WTC11 (cell line): ENCODE data around the gene ROBO1.

Experiments used
- CBFB ChIP-seq: sonication (generic); formaldehyde crosslinking; IDR thresholded peaks from 2 replicates; pipeline ENCODE4 v1.8.1; 2022; ENCODE audit warnings: mild to moderate bottlenecking, low read depth, missing genetic modification reagents
- CREM ChIP-seq: sonication (generic); formaldehyde crosslinking; IDR thresholded peaks from 2 replicates; pipeline ENCODE4 v1.8.1; 2022; ENCODE audit warnings: mild to moderate bottlenecking, missing genetic modification reagents, moderate library complexity
- CTCF ChIP-seq: fragments of 200-600 bp; IDR thresholded peaks from 2 replicates; pipeline ENCODE4 v1.8.0; 2022; ENCODE audit warnings: antibody characterized with exemption
- E2F1 ChIP-seq: sonication (generic); formaldehyde crosslinking; IDR thresholded peaks from 2 replicates; pipeline ENCODE4 v1.8.0; 2022; ENCODE audit warnings: mild to moderate bottlenecking, missing genetic modification reagents
- JUN ChIP-seq: sonication (generic); formaldehyde crosslinking; IDR thresholded peaks from 2 replicates; pipeline ENCODE4 v1.8.0; 2023; ENCODE audit warnings: mild to moderate bottlenecking, missing genetic modification reagents
- MLX ChIP-seq: sonication (generic); formaldehyde crosslinking; IDR thresholded peaks from 2 replicates; pipeline ENCODE4 v1.8.1; 2023; ENCODE audit warnings: mild to moderate bottlenecking, missing genetic modification reagents, moderate library complexity
- NFYB ChIP-seq: sonication (generic); formaldehyde crosslinking; conservative IDR thresholded peaks from 2 replicates; pipeline ENCODE4 v1.8.0; 2022; ENCODE audit warnings: low read depth, missing genetic modification reagents
- PREB ChIP-seq: sonication (generic); formaldehyde crosslinking; IDR thresholded peaks from 2 replicates; pipeline ENCODE4 v1.8.1; 2022; ENCODE audit warnings: mild to moderate bottlenecking, missing genetic modification reagents, moderate library complexity, borderline replicate concordance
- RELA ChIP-seq: sonication (generic); formaldehyde crosslinking; IDR thresholded peaks from 2 replicates; pipeline ENCODE4 v1.8.1; 2022; ENCODE audit warnings: missing genetic modification reagents, mild to moderate bottlenecking, borderline replicate concordance
- SP1 ChIP-seq: sonication (generic); formaldehyde crosslinking; conservative IDR thresholded peaks from 2 replicates; pipeline ENCODE4 v1.8.1; 2022; ENCODE audit warnings: missing genetic modification reagents
- USF2 ChIP-seq: sonication (generic); formaldehyde crosslinking; IDR thresholded peaks from 2 replicates; pipeline ENCODE4 v1.8.1; 2023; ENCODE audit warnings: mild to moderate bottlenecking, missing genetic modification reagents, moderate library complexity

GRCh38 chr3:78941587-78941986, 826.2 kb downstream of the ROBO1 start:
- TF ChIP-seq MLX (CRISPR knock-in tag) = no peak
- no peak for TF ChIP-seq CTCF
- no peak for TF ChIP-seq SP1
- no peak for TF ChIP-seq E2F1 (CRISPR knock-in tag)
- no peak for TF ChIP-seq RELA (CRISPR knock-in tag)
- TF ChIP-seq USF2 (CRISPR knock-in tag) = no peak
- TF ChIP-seq JUN (CRISPR knock-in tag) = no peak
- no peak for TF ChIP-seq CREM (CRISPR knock-in tag)
- no peak for TF ChIP-seq PREB (CRISPR knock-in tag)
- TF ChIP-seq CBFB (CRISPR knock-in tag) = no peak
- TF ChIP-seq NFYB (CRISPR knock-in tag) = no peak
